Bronchial epithelial cell (primary cell): Measurements from ENCODE around the gene CDK5R1. TPM values are rescaled to one million over a fixed set of nuclear protein-coding genes. Genes with fewer than 3 reads are reported as not detected.

Experiments
- DNase-seq: peaks from one replicate; pipeline ENCODE4 v3.0.0-alpha.2; 2010; ENCODE audit warnings: low read depth
- FAIRE-seq: peaks from 2 replicates; lab custom pipeline; 2011; peaks lifted over from hg19 to GRCh38; lab: Jason Lieb, UNC
- H3K27me3 ChIP-seq: 2 replicates; pipeline ENCODE4 v1.5.1; 2011; ENCODE audit warnings: low read length; ENCODE audit not compliant: control insufficient read depth, insufficient read depth
- H3K36me3 ChIP-seq: 2 replicates; pipeline ENCODE4 v1.5.1; 2011; ENCODE audit warnings: low read length; ENCODE audit not compliant: control insufficient read depth, insufficient read depth
- H3K4me3 ChIP-seq: 2 replicates; pipeline ENCODE4 v1.5.1; 2011; ENCODE audit warnings: mild to moderate bottlenecking, low read depth, low read length, control low read depth
- CTCF ChIP-seq: IDR thresholded peaks from 2 replicates; pipeline ENCODE4 v1.5.1; 2011; ENCODE audit warnings: mild to moderate bottlenecking, moderate library complexity, low read length, control low read depth, inconsistent platforms; ENCODE audit not compliant: insufficient read depth, severe bottlenecking
- total RNA-seq: library from RNA; depleted of rRNA; stranded (reverse); fragments of >200 nt; gene quantifications from 2 replicates; pipeline ENCODE4 v1.2.1, GENCODE V29; 2014

Gene CDK5R1
- total RNA-seq, 1 donor from 2014 or later: 2.9 TPM

- FAIRE-seq (no peak), DNase-seq (peak; percentile 10)
- no peak for TF ChIP-seq CTCF
- H3K36me3 ChIP-seq: no peaks in the 10 kb centered on the region
- H3K27me3 ChIP-seq: no peaks in the 10 kb centered on the region
- H3K4me3 ChIP-seq: no peak overlapping the region
These were observed 10.8 kb downstream of the CDK5R1 start for GRCh38 chr17:32497431-32498205.

GRCh38 chr17:32498391-32498790 lies 11.6 kb downstream of the CDK5R1 start:
- Histone ChIP-seq H3K27me3 (no peaks in the 10 kb centered on the region), H3K36me3 (no peaks in the 10 kb centered on the region), H3K4me3 (no peak overlapping the region)
- DNase-seq (no peak), FAIRE-seq (no peak)
- TF ChIP-seq CTCF: no peak

GRCh38 chr17:32502013-32502412 lies 15.2 kb downstream of the CDK5R1 start:
- no peak for DNase-seq
- no peaks in the 10 kb centered on the region for H3K27me3 ChIP-seq
- no peak for TF ChIP-seq CTCF
- H3K36me3 ChIP-seq: no peaks in the 10 kb centered on the region
- no peak overlapping the region for H3K4me3 ChIP-seq
- FAIRE-seq: no peak

GRCh38 chr17:32502710-32503109 lies 15.9 kb downstream of the CDK5R1 start:
- TF ChIP-seq CTCF: no peak
- DNase-seq: no peak
- Histone ChIP-seq H3K36me3 (no peaks in the 10 kb centered on the region), H3K27me3 (no peaks in the 10 kb centered on the region), H3K4me3 (no peak overlapping the region)
- no peak for FAIRE-seq

GRCh38 chr17:32503251-32504165 lies 16.7 kb downstream of the CDK5R1 start:
- no peak overlapping the region for H3K4me3 ChIP-seq
- peak; percentile 58 for DNase-seq
- no peaks in the 10 kb centered on the region for H3K27me3 ChIP-seq
- H3K36me3 ChIP-seq: no peaks in the 10 kb centered on the region
- FAIRE-seq: peak; percentile 55
- no peak for TF ChIP-seq CTCF
